ENCODE data around the gene LOX. TPM values are rescaled to one million over a fixed set of nuclear protein-coding genes. Genes with fewer than 3 reads are reported as not detected.

The LOX gene
- total and polyA plus RNA-seq, 7 donors = 0.51 to 4.9 (median 1.6) TPM

GRCh38 chr5:122093415-122094180 lies 15.5 kb upstream of the LOX start:
- DNase-seq (no peak), ATAC-seq (no peak)
- no peaks in the 10 kb centered on the region for H3K4me1 ChIP-seq
- peaks cover 0 to 3% (median 0%) of the 10 kb centered on the region in 3 donors for H3K27me3 ChIP-seq (ENCODE audit: insufficient read depth in 3 of 3, low read length in 2 of 3)
- no peak overlapping the region for H3K27ac ChIP-seq
- WGBS, 3 donors = 80 to 85% (median 82%) methylated on average over 7 of the region's 7 CpGs
- no peak for TF ChIP-seq CTCF (IDR thresholded peaks at IDR 0.05)
- H3K36me3 ChIP-seq (ENCODE audit: insufficient read depth in 1 of 2, low read depth in 1 of 2) = no peaks in the 10 kb centered on the region
- intact Hi-C loops (cut with DNase I) = no loop called here
- no peaks in the 10 kb centered on the region for H3K9me3 ChIP-seq
- H3K4me3 ChIP-seq = no peak overlapping the region

DNA sequence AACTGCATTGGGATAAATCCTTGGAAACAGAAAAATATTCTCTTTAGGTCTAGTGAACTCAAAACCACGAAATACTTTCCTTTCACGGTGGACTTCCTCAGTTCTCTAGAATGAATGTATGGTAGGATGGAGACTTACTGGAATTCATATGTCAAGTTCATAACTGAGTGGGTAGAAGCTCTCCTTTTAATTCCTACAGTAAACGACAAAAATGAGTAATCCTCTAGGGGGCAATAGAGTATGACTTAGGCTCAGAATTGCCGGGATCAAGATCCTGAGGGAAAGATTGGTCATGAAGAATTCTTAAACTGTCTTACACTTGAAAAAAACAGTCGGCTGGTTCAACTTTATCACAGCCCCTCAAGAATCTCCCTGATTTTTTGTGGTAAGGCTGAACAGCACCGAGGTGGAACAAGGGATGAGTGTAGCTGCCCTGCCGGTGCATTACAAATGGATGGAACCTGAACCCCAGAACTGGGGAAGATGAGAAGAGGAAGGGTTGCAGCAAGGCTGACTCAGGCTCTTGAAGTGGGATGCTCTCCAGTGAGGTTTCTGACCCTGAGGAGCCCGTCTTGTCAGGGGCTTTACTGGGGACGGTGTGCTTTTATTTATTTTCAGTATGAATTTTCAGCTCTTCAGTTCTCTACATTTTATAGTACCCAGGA lies 14.0 kb upstream of the LOX start:
- no peak for ATAC-seq
- no peaks in the 10 kb centered on the region for H3K9me3 ChIP-seq
- no peaks in the 10 kb centered on the region for H3K36me3 ChIP-seq (ENCODE audit: insufficient read depth in 1 of 2, low read depth in 1 of 2)
- no peak overlapping the region for H3K27ac ChIP-seq
- intact Hi-C loops (cut with DNase I) = no loop called here
- no peaks in the 10 kb centered on the region for H3K4me1 ChIP-seq
- no peak overlapping the region for H3K4me3 ChIP-seq
- DNase-seq = no peak
- peak; percentile 21 for TF ChIP-seq CTCF (IDR thresholded peaks at IDR 0.05)
- WGBS, 3 donors = 41 to 51% (median 43%) methylated on average over 9 of the region's 9 CpGs
- peaks cover 0 to 3% (median 0%) of the 10 kb centered on the region in 3 donors for H3K27me3 ChIP-seq (ENCODE audit: insufficient read depth in 3 of 3, low read length in 2 of 3)

DNA sequence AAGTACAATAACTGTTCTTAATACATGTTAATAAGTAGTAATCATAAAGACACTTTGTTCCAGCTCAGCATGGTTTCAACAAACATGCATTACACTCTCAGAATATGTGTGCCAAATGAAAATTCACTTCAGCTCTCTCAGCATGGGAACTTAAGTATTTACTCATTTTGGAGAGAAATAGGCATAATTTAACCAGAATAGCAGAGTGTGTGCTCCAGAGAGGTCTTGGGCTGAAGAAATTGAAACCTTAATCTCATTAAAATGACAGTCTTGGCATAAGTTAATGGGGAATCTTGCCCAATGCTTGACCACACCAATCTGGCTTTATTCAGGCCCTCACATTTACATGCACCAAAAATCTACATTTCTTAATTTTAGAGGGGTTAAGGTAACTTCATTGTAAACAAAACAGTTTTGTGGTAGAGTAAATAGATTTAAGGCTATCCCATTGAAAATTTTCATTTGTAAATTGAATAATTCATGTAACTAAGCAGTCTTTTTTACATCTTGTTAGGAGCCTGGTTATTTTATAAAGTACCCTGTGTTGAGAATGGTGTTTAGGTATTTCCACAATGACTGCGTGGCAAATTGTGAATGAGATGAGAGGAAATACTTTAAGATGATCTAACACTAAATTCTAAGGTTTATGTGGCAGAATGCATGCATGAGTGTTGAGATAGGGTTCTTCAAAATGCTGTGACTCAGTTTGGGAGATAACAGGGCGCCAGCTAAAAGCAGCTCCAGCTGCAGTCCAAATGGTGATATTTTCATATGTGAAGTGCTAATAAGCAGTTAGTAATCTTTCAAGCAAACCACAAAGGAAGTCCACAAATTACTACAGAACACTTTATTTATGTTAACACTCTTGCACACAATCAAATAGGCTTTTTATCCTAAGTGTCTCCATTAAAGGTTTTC lies 11.3 kb upstream of the LOX start:
- intact Hi-C loops (cut with DNase I) = no loop called here

GRCh38 chr5:122085041-122085440 lies 7.0 kb upstream of the LOX start:
- intact Hi-C loops (cut with DNase I) = no loop called here
- Histone ChIP-seq H3K4me1 (no peaks in the 10 kb centered on the region), H3K36me3 (ENCODE audit: insufficient read depth in 1 of 2, low read depth in 1 of 2) (no peaks in the 10 kb centered on the region), H3K4me3 (no peak overlapping the region), H3K27me3 (ENCODE audit: insufficient read depth in 3 of 3, low read length in 2 of 3) (peaks cover 0 to 3% (median 0%) of the 10 kb centered on the region in 3 donors), H3K27ac (no peak overlapping the region), H3K9me3 (no peaks in the 10 kb centered on the region)
- DNase-seq = no peak
- ATAC-seq = no peak
- TF ChIP-seq CTCF (IDR thresholded peaks at IDR 0.05) = no peak
- 59 to 76% (median 70%) methylated on average over 3 of the region's 3 CpGs for WGBS, 3 donors

More for the DNA sequence above, 11.3 kb upstream of the LOX start:
- no peak for DNase-seq
- ATAC-seq = no peak
- Histone ChIP-seq H3K4me3 (no peak overlapping the region), H3K27ac (no peak overlapping the region), H3K9me3 (no peaks in the 10 kb centered on the region), H3K36me3 (ENCODE audit: insufficient read depth in 1 of 2, low read depth in 1 of 2) (no peaks in the 10 kb centered on the region), H3K27me3 (ENCODE audit: insufficient read depth in 3 of 3, low read length in 2 of 3) (peaks cover 0 to 3% (median 0%) of the 10 kb centered on the region in 3 donors), H3K4me1 (no peaks in the 10 kb centered on the region)
- 73 to 79% (median 76%) methylated on average over 2 of the region's 2 CpGs for WGBS, 3 donors
- no peak for TF ChIP-seq CTCF (IDR thresholded peaks at IDR 0.05)
